Smooth muscle cell (in vitro differentiated cells): ENCODE measurements around the gene GAPDHS. TPM values are rescaled to one million over a fixed set of nuclear protein-coding genes. Genes with fewer than 3 reads are reported as not detected.

ENCODE experiments used
- DNase-seq: peaks from one replicate; lab custom pipeline; 2025; ENCODE audit not compliant: unreplicated experiment; lab: John Stamatoyannopoulos, UW
- H2AFZ ChIP-seq: fragments of 200-600 bp; sonication (generic); 2 replicates; pipeline ENCODE4 v1.6.0; 2016; ENCODE audit warnings: antibody characterized with exemption, low read depth, mild to moderate bottlenecking
- H3F3A ChIP-seq: fragments of 200-600 bp; sonication (generic); 2 replicates; pipeline ENCODE4 v1.6.0; 2017; ENCODE audit warnings: antibody characterized with exemption, low read depth
- H3K27ac ChIP-seq: fragments of 200-600 bp; sonication (generic); 2 replicates; pipeline ENCODE4 v1.5.1; 2016; ENCODE audit warnings: low read depth, mild to moderate bottlenecking
- H3K27me3 ChIP-seq: fragments of 200-600 bp; sonication (generic); 2 replicates; pipeline ENCODE4 v1.6.1; 2016; ENCODE audit warnings: low read depth, mild to moderate bottlenecking
- H3K36me3 ChIP-seq: fragments of 200-600 bp; sonication (generic); 2 replicates; pipeline ENCODE4 v1.5.1; 2016; ENCODE audit warnings: low read depth
- H3K4me1 ChIP-seq: fragments of 200-600 bp; sonication (generic); 2 replicates; pipeline ENCODE4 v1.5.1; 2016; ENCODE audit warnings: low read depth
- H3K4me2 ChIP-seq: fragments of 200-600 bp; sonication (generic); 2 replicates; pipeline ENCODE4 v1.6.0; 2016; ENCODE audit warnings: mild to moderate bottlenecking
- H3K4me3 ChIP-seq: fragments of 200-600 bp; sonication (generic); 2 replicates; pipeline ENCODE4 v1.5.1; 2016; ENCODE audit warnings: mild to moderate bottlenecking
- H3K79me2 ChIP-seq: fragments of 200-600 bp; sonication (generic); 2 replicates; pipeline ENCODE4 v1.6.0; 2016; ENCODE audit warnings: low read depth, mild to moderate bottlenecking
- H3K9ac ChIP-seq: fragments of 200-600 bp; sonication (generic); 2 replicates; pipeline ENCODE4 v1.6.0; 2016; ENCODE audit warnings: low read depth
- H3K9me3 ChIP-seq: fragments of 200-600 bp; sonication (generic); replicated peaks from 2 replicates; pipeline ENCODE4 v1.5.1; 2016; ENCODE audit warnings: low read depth
- H4K20me1 ChIP-seq: fragments of 200-600 bp; sonication (generic); 2 replicates; pipeline ENCODE4 v1.6.0; 2016; ENCODE audit warnings: low read depth
- CTCF ChIP-seq: fragments of 200-600 bp; sonication (generic); IDR thresholded peaks from 2 replicates; pipeline ENCODE4 v1.5.1; 2017; ENCODE audit warnings: borderline replicate concordance, mild to moderate bottlenecking, antibody characterized with exemption; ENCODE audit not compliant: insufficient read depth, poor library complexity, severe bottlenecking
- WGBS: methylation state at CpG from one replicate; pipeline ENCODE4 v1.1.7; 2016; ENCODE audit warnings: low lambda C conversion rate; 5-methylcytosine and 5-hydroxymethylcytosine counted together
- polyA plus RNA-seq: library from polyadenylated mRNA; unstranded; fragments of >200 nt; fragmentation: Nextera tagmentation; extraction: Ambion mirVana; gene quantifications from 2 replicates; pipeline ENCODE4 v1.2.1, GENCODE V29; 2016
- total RNA-seq: library from RNA; depleted of rRNA; stranded (reverse); fragments of >200 nt; gene quantifications from 2 replicates; pipeline ENCODE4 v1.2.3, GENCODE V29; 2014

GAPDHS gene
- total and polyA plus RNA-seq, 2 experiments from 2014 or later: 0.16 TPM; not detected in 1

- no peak overlapping the region for H3K4me2 ChIP-seq
- DNase-seq: no peak
- H3K4me3 ChIP-seq: no peak overlapping the region
- no peaks in the 10 kb centered on the region for H3K79me2 ChIP-seq
- no peak overlapping the region for H3K27ac ChIP-seq
- H3K36me3 ChIP-seq: no peaks in the 10 kb centered on the region
- no peaks in the 10 kb centered on the region for H3K4me1 ChIP-seq
- 94% methylated on average over 4 of the region's 4 CpGs for WGBS
- no peaks in the 10 kb centered on the region for H3F3A ChIP-seq
- H3K9me3 ChIP-seq: no peaks in the 10 kb centered on the region
- no peak for TF ChIP-seq CTCF
- no peak overlapping the region for H2AFZ ChIP-seq
- no peaks in the 10 kb centered on the region for H3K27me3 ChIP-seq
- no peaks in the 10 kb centered on the region for H4K20me1 ChIP-seq
- no peak overlapping the region for H3K9ac ChIP-seq
Measured at GRCh38 chr19:35502751-35503150, 30.5 kb upstream of the GAPDHS start.

GRCh38 chr19:35506011-35506410 is 27.2 kb upstream of the GAPDHS start:
- TF ChIP-seq CTCF: no peak
- Histone ChIP-seq H3K4me1 (peaks cover 7% of the 10 kb centered on the region), H3F3A (no peaks in the 10 kb centered on the region), H3K4me3 (no peak overlapping the region), H4K20me1 (no peaks in the 10 kb centered on the region), H3K27ac (no peak overlapping the region), H3K36me3 (no peaks in the 10 kb centered on the region), H3K79me2 (no peaks in the 10 kb centered on the region), H3K9ac (no peak overlapping the region), H2AFZ (no peak overlapping the region), H3K4me2 (no peak overlapping the region), H3K9me3 (no peaks in the 10 kb centered on the region), H3K27me3 (peaks cover 8% of the 10 kb centered on the region)
- WGBS: 97% methylated on average over 7 of the region's 7 CpGs
- DNase-seq: no peak

GRCh38 chr19:35507561-35507960 is 25.7 kb upstream of the GAPDHS start:
- H3K4me2 ChIP-seq: no peak overlapping the region
- H4K20me1 ChIP-seq: no peaks in the 10 kb centered on the region
- no peaks in the 10 kb centered on the region for H3K79me2 ChIP-seq
- no peak overlapping the region for H3K4me3 ChIP-seq
- 93% methylated on average over 11 of the region's 11 CpGs for WGBS
- H3K27me3 ChIP-seq: peaks cover 8% of the 10 kb centered on the region
- no peak overlapping the region for H3K27ac ChIP-seq
- H3K36me3 ChIP-seq: no peaks in the 10 kb centered on the region
- no peak overlapping the region for H3K9ac ChIP-seq
- no peak overlapping the region for H2AFZ ChIP-seq
- no peak for DNase-seq
- no peaks in the 10 kb centered on the region for H3F3A ChIP-seq
- no peak for TF ChIP-seq CTCF
- no peaks in the 10 kb centered on the region for H3K9me3 ChIP-seq
- peaks cover 7% of the 10 kb centered on the region for H3K4me1 ChIP-seq

GRCh38 chr19:35508129-35508528 is 25.1 kb upstream of the GAPDHS start:
- Histone ChIP-seq H4K20me1 (no peaks in the 10 kb centered on the region), H3K36me3 (no peaks in the 10 kb centered on the region), H3K27me3 (peaks cover 8% of the 10 kb centered on the region), H3K9me3 (no peaks in the 10 kb centered on the region), H3K79me2 (no peaks in the 10 kb centered on the region), H3K4me3 (no peak overlapping the region), H3K27ac (no peak overlapping the region), H3K4me1 (peaks cover 7% of the 10 kb centered on the region), H3K9ac (no peak overlapping the region), H3F3A (no peaks in the 10 kb centered on the region), H3K4me2 (no peak overlapping the region), H2AFZ (no peak overlapping the region)
- no peak for TF ChIP-seq CTCF
- 98% methylated on average over 3 of the region's 3 CpGs for WGBS
- no peak for DNase-seq
